A673 (cell line): ENCODE results near the gene TMEM130. TPM values are rescaled to one million over a fixed set of nuclear protein-coding genes. Genes with fewer than 3 reads are reported as not detected.

Experiments used
- BruUV-seq: library from RNA; stranded (reverse); fragments of 400-500 nt; replicated peaks from 2 replicates; lab custom pipeline; 2021; lab: Mats Ljungman, UMichigan
- CTCF ChIA-PET: fragments of 300-600 bp; sonication (Branson Sonifier 250); formaldehyde crosslinking; loops from one replicate; lab custom pipeline; 2022; ENCODE audit warnings: antibody characterized with exemption; lab: Charles Lee
- POLR2A ChIA-PET: fragments of 300-600 bp; sonication (Branson Sonifier 250); formaldehyde crosslinking; loops from one replicate; lab custom pipeline; 2022; ENCODE audit warnings: antibody characterized with exemption; ENCODE audit not compliant: low non-redundant PET; lab: Charles Lee
- DNase-seq: peaks from one replicate; pipeline ENCODE4 v3.0.0-alpha.2; 2015; ENCODE audit warnings: low spot score
- H3K27ac ChIP-seq: fragments of 200-600 bp; sonication (generic); 2 replicates; pipeline ENCODE4 v1.5.1; 2016; ENCODE audit warnings: mixed run types, low read depth, mild to moderate bottlenecking, mixed read lengths, antibody characterized with exemption, low read length; ENCODE audit not compliant: poor library complexity, severe bottlenecking
- H3K27me3 ChIP-seq: fragments of 200-600 bp; sonication (generic); replicated peaks from 2 replicates; pipeline ENCODE4 v1.6.1; 2017; ENCODE audit warnings: mixed run types, low read depth, mild to moderate bottlenecking, mixed read lengths, antibody characterized with exemption, low read length; ENCODE audit not compliant: insufficient read depth, poor library complexity
- H3K36me3 ChIP-seq: fragments of 200-600 bp; sonication (generic); 2 replicates; pipeline ENCODE4 v1.6.1; 2016; ENCODE audit warnings: mixed run types, mild to moderate bottlenecking, mixed read lengths, antibody characterized with exemption, low read length; ENCODE audit not compliant: insufficient read depth, poor library complexity, severe bottlenecking
- H3K4me1 ChIP-seq: fragments of 200-600 bp; sonication (generic); 2 replicates; pipeline ENCODE4 v1.6.1; 2017; ENCODE audit warnings: mixed run types, mild to moderate bottlenecking, mixed read lengths, antibody characterized with exemption, low read length; ENCODE audit not compliant: insufficient read depth, poor library complexity, severe bottlenecking
- H3K4me3 ChIP-seq: fragments of 200-600 bp; sonication (generic); 2 replicates; pipeline ENCODE4 v1.5.1; 2016; ENCODE audit warnings: low read depth, mixed run types, mild to moderate bottlenecking, mixed read lengths, low read length; ENCODE audit not compliant: poor library complexity, severe bottlenecking
- H3K9me3 ChIP-seq: fragments of 200-600 bp; sonication (generic); 2 replicates; pipeline ENCODE4 v1.6.1; 2016; ENCODE audit warnings: mixed run types, low read depth, mild to moderate bottlenecking, mixed read lengths, antibody characterized with exemption, low read length; ENCODE audit not compliant: poor library complexity, severe bottlenecking
- CTCF ChIP-seq: fragments of 300-800, 200-600 bp; sonication (generic); conservative IDR thresholded peaks from 2 replicates; pipeline ENCODE4 v1.5.1; 2017; ENCODE audit warnings: low read depth, mild to moderate bottlenecking, antibody characterized with exemption, low read length, moderate library complexity, mixed read lengths
- EZH2 ChIP-seq: fragments of 200-600 bp; sonication (generic); IDR thresholded peaks from 2 replicates; pipeline ENCODE4 v1.6.1; 2017; ENCODE audit warnings: borderline replicate concordance, low read depth, mild to moderate bottlenecking, mixed read lengths, antibody characterized with exemption, low read length; ENCODE audit not compliant: poor library complexity, severe bottlenecking
- intact Hi-C: fragments of 100-400 bp; cut with micrococcal nuclease; formaldehyde crosslinking; loops from one replicate; pipeline ENCODE4 v1.10.0; 2022; ENCODE audit not compliant: unreplicated experiment
- total RNA-seq: library from RNA; stranded (reverse); gene quantifications from 2 replicates; pipeline ENCODE4 v1.2.3, GENCODE V29; 2021

TMEM130 gene
- total RNA-seq, 1 experiment from 2014 or later, result not detected

GRCh38 chr7:98811299-98811698 is 58.5 kb downstream of the TMEM130 start:
- Histone ChIP-seq H3K36me3 (no peaks in the 10 kb centered on the region), H3K27ac (no peak overlapping the region), H3K4me1 (peaks cover 12% of the 10 kb centered on the region), H3K9me3 (no peaks in the 10 kb centered on the region), H3K27me3 (no peaks in the 10 kb centered on the region), H3K4me3 (no peak overlapping the region)
- TF ChIP-seq EZH2 (no peak), CTCF (no peak)
- intact Hi-C loops, result no loop called here
- DNase-seq, result no peak
- BruUV-seq, result no TSS peak
- POLR2A ChIA-PET, result no interaction called here
- CTCF ChIA-PET, result no interaction called here

GRCh38 chr7:98810153-98810802 is 59.5 kb downstream of the TMEM130 start:
- Histone ChIP-seq H3K9me3 (no peaks in the 10 kb centered on the region), H3K27me3 (no peaks in the 10 kb centered on the region), H3K4me1 (peaks cover 12% of the 10 kb centered on the region), H3K4me3 (no peak overlapping the region), H3K36me3 (no peaks in the 10 kb centered on the region), H3K27ac (no peak overlapping the region)
- TF ChIP-seq EZH2 (no peak), CTCF (no peak)
- POLR2A ChIA-PET, result no interaction called here
- CTCF ChIA-PET, result no interaction called here
- intact Hi-C loops, result no loop called here
- no TSS peak for BruUV-seq
- no peak for DNase-seq

GRCh38 chr7:98808751-98809460 is 60.9 kb downstream of the TMEM130 start:
- no peaks in the 10 kb centered on the region for H3K9me3 ChIP-seq
- peaks cover 12% of the 10 kb centered on the region for H3K4me1 ChIP-seq
- DNase-seq, result no peak
- H3K27me3 ChIP-seq, result no peaks in the 10 kb centered on the region
- intact Hi-C loops, result no loop called here
- TF ChIP-seq CTCF, result no peak
- no peak for TF ChIP-seq EZH2
- H3K27ac ChIP-seq, result no peak overlapping the region
- POLR2A ChIA-PET, result no interaction called here
- no TSS peak for BruUV-seq
- no peak overlapping the region for H3K4me3 ChIP-seq
- no peaks in the 10 kb centered on the region for H3K36me3 ChIP-seq
- CTCF ChIA-PET, result no interaction called here
